ENCODE data around the gene IGSF9. TPM values are rescaled to one million over a fixed set of nuclear protein-coding genes. Genes with fewer than 3 reads are reported as not detected.

The IGSF9 gene
- total RNA-seq, 1 donor from 2014 or later, result 68.2 TPM

DNA sequence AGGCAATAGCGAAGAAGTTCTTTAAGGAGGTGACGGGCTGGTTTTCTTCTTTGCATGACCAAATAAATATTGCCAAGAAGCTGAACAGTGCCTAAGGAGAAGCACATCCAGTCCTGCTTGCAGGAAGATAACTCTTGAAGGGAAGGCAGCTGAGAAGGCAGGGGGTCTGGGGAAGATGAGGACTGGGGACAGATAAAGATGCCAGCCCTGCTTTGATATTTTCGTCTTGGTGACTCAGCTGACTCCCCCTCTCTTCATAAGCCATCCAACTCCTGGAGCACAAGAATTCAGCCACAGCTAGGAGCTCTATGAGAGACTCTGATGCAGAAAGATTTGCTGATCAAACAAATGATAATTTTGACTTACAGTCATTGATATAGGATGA lies 48.9 kb downstream of the IGSF9 start:
- H3K9me3 Mint-ChIP-seq (ENCODE audit: low read depth), result no peaks in the 10 kb centered on the region
- no peaks in the 10 kb centered on the region for H3K36me3 Mint-ChIP-seq (ENCODE audit: insufficient read depth)
- H3K4me3 Mint-ChIP-seq (ENCODE audit: low read depth), result no peak overlapping the region
- H3K27me3 Mint-ChIP-seq, result peaks cover 32% of the 10 kb centered on the region
- no peak for DNase-seq (ENCODE audit: low spot score, unreplicated experiment)
- TF ChIP-seq CTCF (IDR thresholded peaks at IDR 0.05; ENCODE audit: unreplicated experiment), result no peak
- H3K4me1 Mint-ChIP-seq (ENCODE audit: low read depth), result peaks cover 20% of the 10 kb centered on the region
- H3K27ac Mint-ChIP-seq, result no peak overlapping the region

DNA sequence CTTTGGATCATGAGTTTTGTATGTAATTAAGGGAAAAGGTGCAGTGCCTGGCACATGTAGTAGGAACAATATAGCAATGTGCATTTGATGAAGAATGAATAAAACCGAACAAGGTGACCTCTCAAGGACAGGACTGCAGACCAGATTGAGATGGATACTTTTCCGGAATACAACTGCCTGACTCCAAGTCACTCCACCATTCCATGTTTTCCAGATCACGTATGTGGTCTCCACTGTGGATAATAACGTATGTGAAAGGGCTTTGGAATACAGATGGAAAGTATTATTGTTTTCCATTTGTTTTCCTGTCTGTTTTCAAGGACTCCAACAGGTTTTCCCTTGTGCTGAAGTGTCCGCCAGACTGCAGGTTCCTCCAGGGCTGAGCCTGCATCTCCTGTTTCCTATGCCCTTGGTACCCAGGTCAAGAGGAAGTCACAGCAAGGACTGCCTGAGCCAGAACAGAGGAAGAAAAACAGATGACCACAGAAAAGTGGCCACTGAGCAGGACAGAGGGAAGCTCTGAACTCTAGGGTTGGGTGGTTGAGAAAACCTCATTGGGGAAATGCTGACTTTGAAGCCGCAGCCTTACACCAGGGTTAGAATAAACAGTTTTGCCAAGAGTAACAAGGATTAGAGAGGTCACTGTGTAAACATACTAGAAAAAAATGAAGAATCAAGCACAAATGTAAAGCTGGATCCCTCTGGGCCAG lies 49.4 kb downstream of the IGSF9 start:
- TF ChIP-seq CTCF (IDR thresholded peaks at IDR 0.05; ENCODE audit: unreplicated experiment), result no peak
- H3K4me1 Mint-ChIP-seq (ENCODE audit: low read depth), result peaks cover 18% of the 10 kb centered on the region
- no peak for DNase-seq (ENCODE audit: low spot score, unreplicated experiment)
- H3K4me3 Mint-ChIP-seq (ENCODE audit: low read depth), result no peak overlapping the region
- no peaks in the 10 kb centered on the region for H3K9me3 Mint-ChIP-seq (ENCODE audit: low read depth)
- peaks cover 32% of the 10 kb centered on the region for H3K27me3 Mint-ChIP-seq
- H3K27ac Mint-ChIP-seq, result no peak overlapping the region
- H3K36me3 Mint-ChIP-seq (ENCODE audit: insufficient read depth), result no peaks in the 10 kb centered on the region

- DNase-seq (ENCODE audit: low spot score, unreplicated experiment), result no peak
- H3K4me3 Mint-ChIP-seq (ENCODE audit: low read depth), result no peak overlapping the region
- no peak overlapping the region for H3K27ac Mint-ChIP-seq
- no peaks in the 10 kb centered on the region for H3K36me3 Mint-ChIP-seq (ENCODE audit: insufficient read depth)
- no peaks in the 10 kb centered on the region for H3K9me3 Mint-ChIP-seq (ENCODE audit: low read depth)
- peaks cover 33% of the 10 kb centered on the region for H3K27me3 Mint-ChIP-seq
- H3K4me1 Mint-ChIP-seq (ENCODE audit: low read depth), result peaks cover 11% of the 10 kb centered on the region
- TF ChIP-seq CTCF (IDR thresholded peaks at IDR 0.05; ENCODE audit: unreplicated experiment), result no peak
Measured at GRCh38 chr1:159895286-159895685, 50.1 kb downstream of the IGSF9 start.

GRCh38 chr1:159892944-159893343 lies 52.5 kb downstream of the IGSF9 start:
- H3K36me3 Mint-ChIP-seq (ENCODE audit: insufficient read depth), result no peaks in the 10 kb centered on the region
- H3K27ac Mint-ChIP-seq, result no peak overlapping the region
- DNase-seq (ENCODE audit: low spot score, unreplicated experiment), result no peak
- no peaks in the 10 kb centered on the region for H3K9me3 Mint-ChIP-seq (ENCODE audit: low read depth)
- no peak overlapping the region for H3K4me3 Mint-ChIP-seq (ENCODE audit: low read depth)
- H3K27me3 Mint-ChIP-seq, result peaks cover 37% of the 10 kb centered on the region
- TF ChIP-seq CTCF (IDR thresholded peaks at IDR 0.05; ENCODE audit: unreplicated experiment), result no peak
- H3K4me1 Mint-ChIP-seq (ENCODE audit: low read depth), result peaks cover 6% of the 10 kb centered on the region

DNA sequence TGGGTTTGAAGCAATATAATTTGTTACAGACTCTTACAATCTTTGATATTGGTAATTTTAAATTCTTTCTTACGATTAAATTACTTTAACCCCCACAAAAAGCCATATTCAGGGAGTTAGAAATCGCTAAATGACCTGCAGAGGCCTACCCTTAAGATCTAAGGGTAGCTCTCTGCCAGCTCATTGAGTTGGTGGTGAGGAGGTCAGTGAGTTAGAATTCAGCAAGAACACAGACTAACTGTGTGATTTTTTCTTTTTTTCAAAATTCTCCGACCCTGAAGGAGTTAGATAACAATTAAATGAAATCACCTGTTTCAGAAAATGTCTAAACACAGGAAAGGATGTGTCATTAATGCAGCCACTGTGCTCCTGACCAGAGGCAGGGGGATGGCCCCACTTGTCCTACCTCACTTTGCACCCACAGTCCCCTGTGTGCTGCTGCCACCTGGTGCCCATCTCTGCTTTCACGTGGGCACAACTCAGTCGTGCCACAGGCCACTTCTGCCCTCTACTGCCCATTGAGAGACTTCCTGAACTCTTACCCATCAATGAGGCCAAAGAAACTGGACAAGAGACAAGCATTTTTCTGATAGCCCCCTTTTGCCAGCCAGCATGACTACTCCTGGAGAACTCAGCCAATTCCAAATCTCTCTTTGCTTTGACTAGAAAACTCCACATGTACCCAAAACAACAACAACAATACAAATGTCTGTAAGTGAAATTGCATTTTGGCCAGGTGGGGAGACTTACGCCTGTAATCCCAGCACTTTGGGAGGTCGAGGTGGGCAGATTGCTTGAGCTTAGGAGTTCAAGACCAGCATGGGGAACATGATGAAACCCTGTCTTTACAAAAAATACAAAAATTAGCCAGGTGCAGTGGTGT lies 53.9 kb downstream of the IGSF9 start:
- H3K4me3 Mint-ChIP-seq (ENCODE audit: low read depth), result no peak overlapping the region
- no peak overlapping the region for H3K27ac Mint-ChIP-seq
- H3K9me3 Mint-ChIP-seq (ENCODE audit: low read depth), result no peaks in the 10 kb centered on the region
- H3K27me3 Mint-ChIP-seq, result peaks cover 41% of the 10 kb centered on the region
- peaks cover 6% of the 10 kb centered on the region for H3K4me1 Mint-ChIP-seq (ENCODE audit: low read depth)
- DNase-seq (ENCODE audit: low spot score, unreplicated experiment), result peak; percentile 30
- no peaks in the 10 kb centered on the region for H3K36me3 Mint-ChIP-seq (ENCODE audit: insufficient read depth)
- peak; percentile 71 for TF ChIP-seq CTCF (IDR thresholded peaks at IDR 0.05; ENCODE audit: unreplicated experiment)
